ENCODE data around the gene ASCC1.

ASCC1 gene

DNA sequence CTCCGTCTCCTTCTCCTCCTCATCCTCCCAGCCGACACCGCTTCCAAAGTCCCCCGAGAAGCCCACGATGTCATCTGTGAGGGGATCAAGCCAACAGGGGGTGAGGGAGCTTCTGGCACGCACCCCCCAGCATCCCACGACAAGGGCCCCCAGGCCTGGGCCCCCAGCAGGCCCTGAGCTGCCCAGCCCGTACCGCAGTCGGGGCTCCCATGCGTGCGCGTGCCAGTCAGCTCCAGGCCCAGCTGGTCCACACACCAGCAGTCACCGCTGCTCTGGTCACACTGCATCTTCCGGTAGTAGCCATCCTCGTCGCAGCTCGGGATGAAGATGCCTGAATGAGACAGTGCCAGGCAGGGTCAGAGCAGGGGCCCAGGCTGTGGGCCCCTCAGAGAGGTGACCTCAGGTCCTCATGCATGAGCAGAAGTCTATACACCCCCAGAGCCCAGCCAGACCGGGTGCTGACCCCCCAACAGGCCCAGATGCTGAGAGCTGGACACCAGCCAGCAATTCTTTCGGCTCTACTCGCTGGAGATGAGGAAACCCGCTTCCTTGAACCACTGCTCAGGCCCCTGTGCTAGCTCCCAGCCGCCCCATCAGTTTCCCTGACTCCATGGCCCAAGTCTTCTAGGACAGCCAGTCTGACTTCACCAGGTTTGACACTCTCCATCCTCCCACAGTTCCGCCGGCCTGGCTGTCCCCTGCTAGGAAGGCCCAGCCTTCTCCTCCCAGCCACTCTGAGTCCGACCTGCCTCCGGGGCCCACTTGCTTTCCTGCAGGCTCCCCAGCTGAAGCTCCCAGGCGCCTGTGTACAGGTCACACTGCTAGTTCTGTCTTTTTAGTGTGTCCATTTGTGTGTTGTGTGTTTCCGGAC lies 153.0 kb downstream of the ASCC1 start:
- DNase-seq: no peak

DNA sequence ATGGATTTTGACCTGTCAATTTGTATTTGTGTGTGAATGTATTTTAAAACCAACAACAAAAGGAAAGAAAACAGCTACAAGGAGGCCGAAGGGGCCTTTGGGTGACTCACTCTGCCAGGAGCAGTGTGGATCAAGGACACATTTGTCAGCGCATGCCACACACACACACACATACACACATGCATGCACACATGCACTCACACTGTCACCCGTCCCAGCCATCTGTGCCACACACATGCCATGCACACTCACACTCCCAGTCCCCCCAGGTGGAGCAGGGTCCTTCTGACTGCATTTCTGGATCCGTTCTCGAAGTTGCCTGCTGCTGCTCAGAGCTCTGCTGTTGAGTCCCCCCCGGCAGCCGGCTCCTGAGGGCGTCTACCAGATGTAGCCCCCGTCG lies 153.7 kb downstream of the ASCC1 start:
- no peak for DNase-seq

DNA sequence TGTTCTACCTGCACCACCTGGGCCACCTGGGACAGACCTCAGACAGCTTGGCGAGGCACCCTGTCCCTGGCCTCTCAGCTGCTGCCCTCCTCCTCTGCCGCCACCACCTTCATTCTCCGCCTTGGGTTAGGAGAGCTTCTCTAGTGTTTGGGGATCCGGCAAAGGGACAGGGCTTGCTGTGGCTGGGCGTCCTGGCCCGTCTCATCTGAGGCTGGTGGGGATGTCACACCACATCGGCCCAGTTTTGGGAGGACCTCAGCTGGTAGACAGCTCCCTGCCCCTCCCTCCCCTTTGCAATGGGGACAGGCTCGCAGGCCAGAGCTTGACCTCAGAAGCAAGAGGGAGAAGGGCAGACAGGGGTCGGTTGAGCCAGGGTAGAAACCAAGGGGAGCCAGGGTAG lies 154.1 kb downstream of the ASCC1 start:
- no peak for DNase-seq

DNA sequence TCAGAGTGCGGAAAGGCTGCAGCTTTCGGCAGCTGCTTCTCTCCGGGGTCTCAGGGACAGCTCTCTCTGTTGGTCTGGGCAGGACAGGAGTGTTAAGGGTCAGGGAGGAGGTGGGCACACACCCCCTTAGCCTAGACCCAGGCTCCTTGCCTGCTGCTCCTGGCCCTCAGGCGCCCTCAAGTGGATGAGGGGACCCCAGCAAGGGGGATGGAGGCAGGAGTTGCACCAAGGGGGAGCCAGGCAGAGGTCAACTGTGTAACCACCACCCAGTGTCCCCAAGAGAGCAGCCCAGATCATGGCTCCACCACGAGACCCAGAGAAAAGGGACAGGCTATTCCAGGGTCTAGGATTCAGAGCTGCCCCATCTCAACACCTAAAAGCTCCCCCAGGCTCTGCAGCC lies 154.6 kb downstream of the ASCC1 start:
- DNase-seq: no peak

DNA sequence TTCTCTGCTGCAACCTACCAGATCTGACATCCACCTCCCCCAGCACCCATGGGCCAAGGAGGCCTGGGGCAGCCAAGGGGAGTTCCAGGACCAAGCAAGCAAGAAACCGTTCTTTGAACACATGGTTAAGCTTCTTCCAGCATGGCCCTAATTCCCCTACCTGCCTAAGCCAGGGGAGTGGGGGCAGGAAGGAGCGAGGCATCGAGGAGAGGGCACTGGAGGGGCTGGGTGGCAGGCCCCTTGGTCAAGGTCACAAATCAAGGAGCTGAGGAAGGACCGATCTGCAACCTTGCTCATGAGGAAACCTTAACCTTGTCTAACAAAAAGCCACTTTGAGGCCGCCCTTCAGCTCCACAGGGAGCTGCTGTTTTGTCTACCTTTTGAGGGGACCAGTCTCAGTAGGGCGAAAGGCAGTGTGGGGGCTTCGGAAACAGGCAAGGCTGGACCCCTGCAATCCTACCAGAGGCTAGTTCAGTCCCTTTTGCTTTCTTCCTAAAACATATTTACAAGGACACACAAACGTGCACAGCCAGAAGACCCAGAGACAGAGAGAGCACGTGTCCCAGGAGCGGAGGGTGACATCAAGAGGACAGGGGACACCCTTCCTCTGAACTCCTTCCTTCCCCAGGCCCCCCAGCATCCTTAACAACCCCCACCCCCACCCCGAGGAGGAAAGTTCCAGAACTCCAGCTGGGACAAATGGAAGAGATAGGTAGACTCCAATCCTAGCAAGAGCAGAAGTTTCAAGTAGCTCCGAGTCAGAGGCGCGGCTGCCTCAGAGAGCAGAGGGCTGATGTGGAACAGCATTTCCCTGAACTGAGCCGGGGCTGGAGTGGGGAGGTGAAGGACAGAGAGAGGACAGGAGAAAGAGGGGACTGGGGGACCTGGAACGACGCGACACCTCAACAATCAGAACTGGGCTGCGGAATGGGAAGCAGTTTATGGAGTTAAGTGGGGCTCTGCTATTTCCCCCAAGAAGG lies 155.9 kb downstream of the ASCC1 start:
- no peak for DNase-seq

DNA sequence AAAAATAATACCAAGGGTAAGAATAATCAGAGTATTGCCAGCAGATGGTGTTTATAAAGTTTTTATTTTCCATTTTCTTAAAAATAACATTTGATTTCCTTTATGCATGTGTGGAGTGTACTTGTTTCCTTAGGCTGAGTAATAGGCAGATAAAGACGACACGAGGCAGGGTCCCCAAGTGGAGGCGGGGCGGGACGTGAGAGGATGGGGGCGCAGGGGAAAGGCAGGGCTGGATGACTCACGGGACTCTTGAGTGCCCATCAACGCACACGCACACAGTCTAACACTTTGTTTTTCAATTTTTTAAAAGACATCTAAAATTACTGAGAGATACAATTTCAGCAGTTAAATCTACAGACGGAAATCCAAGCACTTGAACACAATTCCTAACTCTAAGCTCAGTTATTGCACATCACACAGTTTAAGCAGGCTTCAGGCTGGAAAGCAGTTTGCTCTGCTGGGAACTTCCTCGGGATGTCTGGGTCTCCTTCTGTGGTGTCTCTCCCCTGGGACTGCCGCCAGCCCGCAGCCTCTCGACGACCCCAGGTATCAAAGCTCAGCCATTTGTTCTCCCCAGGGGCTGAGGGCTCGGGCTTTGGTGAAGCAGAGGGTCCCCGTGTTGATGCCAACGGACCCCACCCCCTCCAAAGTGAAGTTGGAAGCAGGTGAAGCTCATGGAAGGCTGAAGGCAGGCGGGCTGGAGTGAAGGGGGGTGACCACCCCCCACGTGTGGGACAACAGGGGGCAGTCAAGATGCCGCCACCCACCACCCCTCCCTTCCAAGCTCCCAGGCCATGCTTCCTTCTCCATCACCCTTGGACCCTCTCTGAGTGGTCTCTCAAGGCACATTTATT lies 156.9 kb downstream of the ASCC1 start:
- DNase-seq: no peak

DNA sequence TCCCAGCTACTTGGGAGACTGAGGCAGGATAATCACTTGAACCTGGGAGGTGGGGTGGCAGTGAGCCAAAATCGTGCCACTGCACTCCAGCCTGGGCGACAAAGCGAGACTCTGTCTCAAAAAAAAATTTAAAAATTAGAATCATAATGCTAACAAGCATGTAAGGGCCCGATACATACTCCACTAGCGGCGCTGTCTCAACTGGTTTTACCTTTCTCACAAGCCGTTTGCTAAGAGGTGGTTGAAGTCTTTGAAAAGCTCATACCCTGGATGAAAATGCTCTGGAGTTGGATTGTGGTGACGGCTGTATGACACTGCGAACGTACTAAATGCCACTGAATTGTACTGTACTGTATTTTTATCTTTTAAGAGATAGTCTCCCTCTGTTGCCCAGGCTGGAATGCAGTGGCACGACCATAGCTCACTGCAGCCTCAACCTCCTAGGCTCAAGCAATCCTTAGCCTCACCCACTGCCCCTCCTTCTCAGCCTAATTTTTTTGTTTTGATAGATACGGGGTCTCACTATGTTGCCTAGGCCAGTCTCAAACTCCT lies 157.7 kb downstream of the ASCC1 start:
- DNase-seq: no peak

DNA sequence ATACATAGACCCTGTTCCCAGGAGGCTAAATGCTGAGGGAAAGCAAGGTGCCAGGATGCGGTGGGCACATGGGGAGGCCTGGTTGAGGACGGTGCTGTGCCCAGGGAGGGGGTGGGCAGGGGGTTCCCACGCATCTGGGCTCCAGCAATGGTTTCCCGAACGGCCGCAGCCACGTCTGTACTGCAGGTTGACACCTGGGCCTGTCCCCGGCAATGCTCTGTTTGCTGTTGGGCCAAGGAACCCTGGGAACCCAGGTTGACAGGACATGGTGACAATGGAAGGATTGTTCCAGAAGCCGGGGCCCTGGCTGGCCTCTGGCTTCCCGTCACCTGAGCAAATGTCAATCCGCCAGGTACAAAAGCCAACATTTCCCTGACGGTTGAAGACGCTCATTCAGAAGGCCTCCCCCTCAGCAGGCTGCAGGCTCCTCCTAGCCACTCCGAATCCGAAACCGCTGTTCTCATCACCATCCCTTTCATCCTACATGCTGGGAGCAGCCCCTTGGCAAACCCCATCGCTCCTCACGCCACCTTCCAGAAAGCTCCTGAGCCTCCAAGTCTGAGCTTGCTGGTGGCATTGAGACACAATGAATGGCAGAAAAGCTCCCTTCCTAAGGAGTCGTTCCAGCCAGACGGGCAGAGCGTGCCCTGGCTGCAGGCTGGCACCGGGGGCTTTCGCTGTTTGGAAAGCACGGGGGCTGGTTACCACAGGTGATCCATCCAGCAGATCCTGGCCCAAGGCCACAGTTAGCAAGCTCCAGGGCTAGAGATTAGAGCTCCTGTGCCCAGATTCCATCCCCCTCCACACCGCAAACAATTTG lies 158.9 kb downstream of the ASCC1 start:
- no peak for DNase-seq

DNA sequence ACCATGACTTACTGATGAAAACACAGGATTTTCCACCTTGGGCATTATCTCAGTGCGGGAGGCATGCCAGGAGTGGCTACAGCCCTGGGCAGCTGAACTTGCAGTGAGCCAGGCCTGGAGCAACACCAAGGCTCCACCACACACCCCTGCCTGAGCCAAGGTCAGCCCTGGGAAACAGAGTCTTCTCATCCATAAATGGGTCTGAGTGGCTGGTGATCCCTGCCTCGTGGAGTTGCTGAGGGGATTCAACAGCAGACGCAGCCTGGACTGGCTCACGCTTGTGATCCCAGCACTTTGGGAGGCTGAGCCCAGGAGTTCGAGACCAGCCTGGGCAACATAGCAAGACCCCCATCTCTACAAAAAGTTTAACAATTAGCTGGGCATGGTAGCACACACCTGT lies 160.0 kb downstream of the ASCC1 start:
- no peak for DNase-seq

DNA sequence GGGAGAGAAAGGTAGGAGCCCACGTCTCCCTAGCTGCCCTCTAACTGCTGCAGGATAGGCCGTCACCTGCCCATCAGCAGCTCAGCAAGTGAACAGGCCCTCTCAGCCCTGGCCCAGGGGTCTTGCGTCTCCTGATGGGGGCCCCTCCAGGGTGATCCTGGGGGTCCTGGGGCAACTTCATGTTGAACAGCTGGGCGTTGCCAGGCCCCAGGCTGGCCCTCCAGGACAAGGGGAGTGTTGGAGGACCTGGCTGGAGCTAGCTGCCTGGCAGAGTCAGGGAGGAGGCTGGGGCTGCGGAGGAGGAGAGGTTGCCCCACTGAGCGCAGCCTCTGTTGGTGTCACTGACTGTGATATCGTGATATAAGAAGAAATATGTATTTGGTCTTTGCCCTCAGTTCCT lies 162.4 kb downstream of the ASCC1 start:
- no peak for DNase-seq

DNA sequence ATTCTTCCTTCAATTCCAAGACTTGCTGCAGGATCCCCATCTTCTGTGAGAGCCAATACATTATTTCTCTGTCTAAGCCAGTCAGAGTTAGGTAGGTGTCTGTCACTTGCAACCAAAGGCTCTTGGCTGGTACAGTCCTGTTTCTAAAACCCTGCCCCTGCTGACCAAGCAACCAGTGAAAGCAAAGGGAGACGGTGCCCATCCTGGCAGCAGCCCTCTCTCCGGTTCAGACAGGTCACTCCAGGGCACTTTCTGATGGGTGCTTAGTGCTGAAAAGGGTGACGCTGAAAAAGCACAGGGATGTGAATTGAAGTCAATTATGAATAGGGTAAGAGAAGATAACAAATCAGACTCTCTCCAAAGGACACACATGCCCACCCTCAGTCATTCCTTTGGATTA lies 165.2 kb downstream of the ASCC1 start:
- DNase-seq: no peak

DNA sequence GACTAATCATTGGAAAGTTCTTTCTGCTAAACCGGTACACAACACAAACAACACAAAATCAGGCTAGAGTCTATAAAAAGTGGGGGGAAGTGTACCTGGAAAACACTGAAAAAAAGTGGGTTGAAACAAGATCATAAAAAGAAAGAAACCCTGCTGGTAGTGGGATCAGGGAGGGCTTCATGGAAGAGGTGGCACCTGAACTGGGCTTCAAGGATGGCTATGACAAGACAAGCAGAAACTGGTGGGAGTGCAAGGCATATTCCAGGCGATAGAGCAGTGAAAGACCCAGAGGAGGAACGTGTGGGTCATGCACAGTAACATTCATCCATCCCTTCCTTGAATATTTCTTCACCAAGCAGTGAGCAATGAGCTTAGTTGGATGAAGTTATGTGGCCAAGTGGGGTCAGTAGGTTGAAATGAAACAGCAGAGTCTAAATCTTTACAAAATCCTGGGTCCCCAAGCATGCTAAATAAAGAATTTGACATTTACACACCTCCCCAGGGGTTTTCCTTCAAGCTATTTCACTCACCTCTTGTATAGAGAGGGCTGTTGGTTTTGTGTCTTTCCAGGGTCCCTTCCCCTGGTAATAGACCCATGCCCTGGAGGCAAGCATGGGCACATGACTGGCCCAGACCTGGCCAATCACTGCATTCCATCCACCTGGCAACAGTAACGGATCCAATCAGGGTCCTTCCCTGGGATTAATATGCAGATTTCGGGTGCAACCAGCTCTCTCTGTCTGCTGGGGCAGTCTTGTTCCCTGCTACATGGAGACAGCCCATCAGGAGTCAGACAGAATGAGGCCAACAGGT lies 165.9 kb downstream of the ASCC1 start:
- no peak for DNase-seq

DNA sequence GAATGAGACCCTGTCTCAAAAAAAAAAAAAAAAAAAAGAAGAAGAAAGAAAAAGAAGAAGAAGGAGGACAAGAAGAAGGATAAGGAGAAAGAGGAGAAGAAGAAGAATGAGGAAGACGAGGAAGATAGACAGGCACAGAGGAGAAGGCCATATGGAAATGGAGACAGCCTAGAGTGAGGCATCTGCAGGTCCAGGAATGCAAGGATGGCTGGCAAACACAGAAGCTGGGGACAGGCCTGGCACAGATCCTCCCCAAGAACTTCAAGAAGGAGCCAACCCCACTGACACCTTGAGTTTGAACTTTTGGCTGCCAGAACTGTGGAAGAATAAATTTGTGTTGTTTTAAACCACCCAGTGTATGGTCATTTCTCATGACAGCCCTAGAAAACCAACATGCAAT lies 166.6 kb downstream of the ASCC1 start:
- no peak for DNase-seq

DNA sequence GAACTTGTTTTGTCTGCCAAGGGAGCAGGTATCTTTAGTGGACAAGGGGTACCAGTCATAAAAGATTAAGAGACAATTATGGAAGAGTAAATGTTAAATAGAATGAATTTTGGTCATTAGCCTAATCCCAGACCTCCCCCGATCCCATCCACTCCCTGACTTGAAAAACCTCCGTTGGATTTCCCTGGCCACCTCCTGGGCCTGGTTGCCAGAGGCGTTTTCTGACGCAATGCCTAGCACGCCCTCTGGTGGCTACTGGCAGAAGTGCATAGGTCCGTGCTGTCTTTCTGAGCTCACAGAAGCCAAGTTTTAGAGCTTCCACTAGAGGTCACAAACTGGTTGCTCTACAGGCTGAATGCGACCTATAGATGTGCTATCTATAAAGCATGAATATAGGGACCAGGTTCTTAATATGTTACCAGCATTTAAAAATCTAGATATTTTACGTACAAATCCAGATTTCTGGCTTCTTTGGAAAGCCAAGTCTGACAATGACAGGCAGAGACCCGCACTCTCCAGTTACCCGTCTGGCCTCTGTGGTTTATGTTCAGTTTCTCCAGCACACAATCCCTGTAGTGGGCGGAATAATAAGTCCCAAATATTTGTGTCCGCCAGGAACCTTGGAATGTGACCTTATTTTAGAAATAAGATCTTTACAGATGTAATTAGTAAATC lies 167.5 kb downstream of the ASCC1 start:
- DNase-seq: peak; percentile 82
